Choroid plexus epithelial cell (primary cell): ENCODE measurements around the gene ARHGAP23.

Source experiments
- DNase-seq: peaks from one replicate; pipeline ENCODE4 v3.0.0-alpha.2; 2010; ENCODE audit warnings: low read depth
- H3K4me3 ChIP-seq: 2 replicates; pipeline ENCODE4 v1.5.1; 2011; ENCODE audit warnings: low read depth, mild to moderate bottlenecking, control low read depth, low read length, moderate library complexity
- TF ChIP-seq, protein P1 (sequence below): conservative IDR thresholded peaks from 2 replicates; pipeline ENCODE4 v1.5.1; 2011; ENCODE audit warnings: low read depth, mild to moderate bottlenecking, control low read depth, inconsistent platforms, low read length, moderate library complexity

Gene ARHGAP23

DNA sequence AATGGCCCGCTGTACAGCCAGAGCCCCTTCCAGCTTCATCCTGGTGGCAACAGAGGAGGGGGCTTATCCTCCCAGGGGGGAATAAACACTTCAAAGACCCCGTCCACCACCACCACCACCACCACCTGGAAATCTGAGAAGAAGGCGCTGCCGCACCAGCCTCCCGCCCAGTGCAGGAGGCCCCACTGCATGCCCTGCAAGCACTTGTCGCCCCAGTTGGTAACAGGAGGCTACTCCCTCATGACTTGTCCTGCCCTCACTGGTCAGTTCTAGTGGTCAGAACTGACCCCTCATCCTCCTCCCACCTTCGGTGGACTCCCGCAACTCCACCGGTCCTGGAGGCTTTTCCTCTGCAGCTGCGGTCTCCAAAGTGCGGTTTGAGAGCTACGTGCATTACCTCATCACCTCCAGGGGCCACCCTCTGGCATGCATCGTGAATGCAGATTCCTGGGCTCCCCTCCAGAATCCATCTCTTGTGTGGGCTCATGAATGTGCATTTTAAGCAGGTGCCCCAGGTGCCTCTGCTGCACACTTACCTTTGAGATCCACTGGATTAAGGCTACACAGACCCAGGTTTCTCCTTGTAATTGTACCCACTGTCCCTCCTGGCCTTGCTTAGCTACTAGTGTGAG is 105.7 kb downstream of the ARHGAP23 start:
- DNase-seq, result no peak
- TF ChIP-seq, protein P1, sequence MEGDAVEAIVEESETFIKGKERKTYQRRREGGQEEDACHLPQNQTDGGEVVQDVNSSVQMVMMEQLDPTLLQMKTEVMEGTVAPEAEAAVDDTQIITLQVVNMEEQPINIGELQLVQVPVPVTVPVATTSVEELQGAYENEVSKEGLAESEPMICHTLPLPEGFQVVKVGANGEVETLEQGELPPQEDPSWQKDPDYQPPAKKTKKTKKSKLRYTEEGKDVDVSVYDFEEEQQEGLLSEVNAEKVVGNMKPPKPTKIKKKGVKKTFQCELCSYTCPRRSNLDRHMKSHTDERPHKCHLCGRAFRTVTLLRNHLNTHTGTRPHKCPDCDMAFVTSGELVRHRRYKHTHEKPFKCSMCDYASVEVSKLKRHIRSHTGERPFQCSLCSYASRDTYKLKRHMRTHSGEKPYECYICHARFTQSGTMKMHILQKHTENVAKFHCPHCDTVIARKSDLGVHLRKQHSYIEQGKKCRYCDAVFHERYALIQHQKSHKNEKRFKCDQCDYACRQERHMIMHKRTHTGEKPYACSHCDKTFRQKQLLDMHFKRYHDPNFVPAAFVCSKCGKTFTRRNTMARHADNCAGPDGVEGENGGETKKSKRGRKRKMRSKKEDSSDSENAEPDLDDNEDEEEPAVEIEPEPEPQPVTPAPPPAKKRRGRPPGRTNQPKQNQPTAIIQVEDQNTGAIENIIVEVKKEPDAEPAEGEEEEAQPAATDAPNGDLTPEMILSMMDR, result no peak
- H3K4me3 ChIP-seq, result no peak overlapping the region

DNA sequence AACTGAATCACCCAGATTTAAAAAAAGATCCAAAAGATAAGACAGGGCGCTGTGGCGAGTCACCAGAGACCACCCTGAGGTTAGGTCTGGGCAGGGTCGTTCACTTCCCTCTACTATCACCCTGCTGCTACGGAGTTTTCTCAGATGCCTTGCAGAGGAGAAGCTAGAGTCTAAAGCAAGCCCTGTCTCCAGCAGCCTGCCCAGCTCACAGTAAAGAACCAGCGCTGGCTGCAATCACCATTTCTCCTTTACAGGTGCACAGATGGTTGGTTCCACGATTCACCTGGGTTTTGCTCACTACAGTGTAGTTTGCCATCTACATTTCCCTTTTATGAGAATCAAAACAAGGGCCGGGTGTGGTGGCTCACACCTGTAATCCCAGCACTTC is 106.2 kb downstream of the ARHGAP23 start:
- DNase-seq, result no peak
- TF ChIP-seq, protein P1, result no peak
- no peak overlapping the region for H3K4me3 ChIP-seq

DNA sequence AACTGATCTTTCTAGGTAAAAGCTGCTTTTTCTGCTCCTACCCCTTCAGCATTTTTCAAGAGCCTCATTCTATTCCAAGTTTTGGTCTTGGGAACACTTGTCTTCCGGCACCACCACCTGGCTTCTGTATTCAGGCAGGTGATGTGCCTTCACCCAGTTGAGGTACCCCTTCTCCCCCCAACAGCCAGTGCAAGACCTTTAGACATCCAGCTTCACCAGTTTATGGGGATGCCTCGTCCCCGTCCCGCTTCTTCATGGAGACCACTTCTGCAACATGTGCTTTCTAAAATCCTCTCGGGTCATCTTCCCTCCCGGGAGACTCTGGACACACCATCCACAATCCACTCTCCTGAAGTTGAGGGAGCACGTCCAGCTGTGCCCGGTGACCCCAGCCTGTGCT is 107.6 kb downstream of the ARHGAP23 start:
- no peak overlapping the region for H3K4me3 ChIP-seq
- DNase-seq, result no peak
- TF ChIP-seq, protein P1, result no peak

DNA sequence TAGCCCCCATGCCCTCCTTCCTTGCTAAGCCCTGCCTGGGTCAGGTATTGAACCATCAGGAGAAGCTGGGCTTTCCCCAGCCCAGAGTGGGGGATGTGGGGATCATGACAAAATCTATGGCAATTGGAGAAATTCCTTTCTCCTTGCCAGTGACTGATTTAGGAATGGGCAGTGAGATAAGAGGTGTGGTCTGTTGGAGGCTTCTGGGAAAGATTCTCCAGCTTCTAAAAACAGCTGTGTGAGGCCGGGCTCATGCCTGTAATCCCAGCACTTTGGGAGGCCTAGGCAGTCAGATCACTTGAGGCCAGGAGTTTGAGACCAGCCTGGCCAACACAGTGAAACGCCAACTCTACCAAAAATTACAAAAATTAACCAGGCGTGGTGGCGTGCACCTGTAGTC is 108.4 kb downstream of the ARHGAP23 start:
- H3K4me3 ChIP-seq, result no peak overlapping the region
- DNase-seq, result no peak
- TF ChIP-seq, protein P1, result no peak

DNA sequence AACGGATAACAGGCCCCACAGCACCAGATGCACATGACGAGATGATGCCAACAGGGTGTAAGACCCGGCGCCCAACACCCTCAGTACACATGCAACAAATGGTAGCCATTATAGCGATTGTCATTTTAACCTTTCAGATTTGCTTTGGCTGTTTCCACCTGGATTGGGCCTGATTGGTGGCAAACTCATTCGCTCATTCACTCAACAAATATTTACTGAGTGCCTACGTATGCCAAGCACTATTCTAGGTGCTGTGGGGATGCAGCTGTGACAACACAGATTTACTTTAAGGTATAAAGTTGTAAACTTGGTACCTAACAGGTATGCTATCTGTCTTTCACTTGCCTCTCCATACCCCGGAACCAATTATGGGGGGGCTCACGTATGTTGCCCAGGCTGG is 110.6 kb downstream of the ARHGAP23 start:
- TF ChIP-seq, protein P1, result no peak
- DNase-seq, result no peak
- no peak overlapping the region for H3K4me3 ChIP-seq

DNA sequence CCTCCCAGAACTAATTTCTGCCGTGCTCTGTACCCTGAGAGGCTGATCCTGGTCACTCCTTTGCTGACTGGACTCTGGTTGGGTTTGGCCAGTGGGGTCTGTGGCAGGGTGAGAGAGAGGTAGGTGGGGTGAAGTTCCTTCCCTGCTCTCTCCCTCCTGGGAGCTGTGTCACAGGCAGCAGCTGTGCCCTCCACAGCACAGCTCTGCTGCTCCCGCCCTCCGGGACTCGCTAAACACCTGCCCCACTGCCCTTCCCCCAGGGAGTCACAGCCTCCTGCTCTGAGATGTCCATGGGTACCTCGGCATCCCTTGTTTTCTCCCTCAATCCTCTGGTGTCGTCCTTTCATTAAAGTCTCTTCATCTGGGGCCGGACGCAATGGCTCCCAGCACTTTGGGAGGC is 111.1 kb downstream of the ARHGAP23 start:
- DNase-seq, result no peak
- TF ChIP-seq, protein P1, result no peak
- H3K4me3 ChIP-seq, result no peak overlapping the region

DNA sequence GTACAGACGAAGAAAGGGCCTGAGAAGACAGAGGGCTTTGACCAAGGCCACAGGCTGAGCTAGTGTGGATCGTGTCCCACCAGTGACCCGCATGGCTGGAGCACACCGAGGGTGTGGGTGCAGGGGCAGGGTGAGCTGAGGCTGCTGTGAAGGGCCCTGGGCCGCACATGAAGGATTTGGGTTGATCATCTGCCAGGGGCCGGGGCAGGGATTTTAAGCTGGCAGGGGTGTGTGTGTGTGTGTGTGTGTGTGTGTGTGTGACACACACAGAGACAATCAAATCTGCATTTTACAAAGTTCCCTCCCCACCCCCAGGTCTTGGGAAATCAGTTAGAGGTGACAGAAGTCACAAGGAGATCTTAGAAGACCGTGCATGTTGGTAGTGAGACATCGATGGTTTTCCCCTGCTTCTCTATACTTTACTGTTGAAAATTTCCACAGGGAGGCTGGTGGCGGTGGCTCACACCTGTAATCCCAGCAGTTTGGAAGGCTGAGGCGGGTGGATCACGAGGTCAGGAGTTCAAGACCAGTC is 112.3 kb downstream of the ARHGAP23 start:
- TF ChIP-seq, protein P1, result no peak
- DNase-seq, result no peak
- H3K4me3 ChIP-seq, result no peak overlapping the region
